ACHN (cell line): ENCODE results near the gene C2.
A peak's percentile ranks its signal among the peaks of the same experiment; 100 is the strongest.
"Not testable (repeated sequence)": the region's sequence is repeated elsewhere in the genome, so short reads cannot be mapped to it uniquely, and the experiment has no call there.

Experiments used
- DNase-seq: peaks from one replicate; pipeline ENCODE4 v3.0.0-alpha.2; 2015
- in situ Hi-C: cut with HindIII; loops from 2 replicates; pipeline ENCODE4 v1.10.0; 2017; ENCODE audit warnings: low sequenced_read_pairs, low pct_ligation_motif_present, low pct_unique_long_range_greater_than_20kb

The C2 gene

DNA sequence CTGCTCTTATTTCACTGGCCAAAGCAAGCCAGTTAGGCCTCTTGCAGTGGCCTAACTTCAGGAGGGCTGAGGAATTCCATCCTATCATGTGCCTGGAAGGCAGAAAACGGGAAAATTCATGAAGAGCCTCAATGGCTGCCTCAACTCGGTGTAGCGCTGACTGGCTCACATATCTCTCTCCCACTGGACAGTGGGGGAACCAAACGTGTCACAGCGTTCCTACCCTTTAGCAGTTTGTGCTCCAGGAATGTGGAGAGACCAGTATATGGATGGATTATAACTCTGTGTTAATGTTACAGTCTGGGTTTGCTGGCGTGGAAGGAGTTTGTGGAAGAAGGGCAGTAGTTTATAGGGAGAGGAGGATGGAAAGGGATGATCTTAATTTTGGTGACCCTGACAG is 11.8 kb upstream of the C2 start:
- in situ Hi-C loops = no loop called here
- DNase-seq = no peak

- in situ Hi-C loops = no loop called here
- DNase-seq = no peak
Measured at GRCh38 chr6:31918069-31918720, 9.3 kb upstream of the C2 start.

DNA sequence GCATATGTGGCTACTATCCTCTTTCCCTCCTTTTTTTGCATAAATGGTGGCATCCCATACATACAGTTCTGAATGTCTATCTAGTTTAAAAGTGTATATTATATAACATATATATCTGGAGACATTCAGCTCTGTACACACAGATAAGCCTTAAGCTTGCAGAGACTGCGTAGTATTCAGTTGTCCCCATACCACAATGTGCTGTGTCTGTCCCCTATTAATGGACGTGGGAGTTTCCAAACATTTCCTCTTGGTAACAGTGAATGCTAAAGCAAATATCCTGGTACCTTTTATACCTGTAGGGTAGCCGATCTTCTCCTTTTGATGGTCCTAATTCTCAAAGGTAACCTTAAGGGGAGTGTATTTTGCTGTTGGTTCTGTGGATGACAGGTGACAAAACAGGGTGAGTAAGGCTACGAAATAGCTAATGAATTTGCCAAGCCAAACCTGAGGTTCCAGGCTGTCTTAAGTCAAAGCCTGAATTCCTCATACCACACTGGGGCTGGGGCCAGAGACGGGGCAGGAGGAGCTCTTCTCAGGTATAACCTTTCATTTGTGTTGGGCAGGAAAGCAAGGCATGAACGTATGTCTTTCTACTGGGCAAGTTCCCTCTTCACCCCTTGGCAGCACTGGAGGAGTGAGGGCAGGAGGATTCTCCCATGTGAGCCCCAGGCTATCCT is 7.8 kb upstream of the C2 start:
- DNase-seq = no peak
- in situ Hi-C loops = no loop called here

DNA sequence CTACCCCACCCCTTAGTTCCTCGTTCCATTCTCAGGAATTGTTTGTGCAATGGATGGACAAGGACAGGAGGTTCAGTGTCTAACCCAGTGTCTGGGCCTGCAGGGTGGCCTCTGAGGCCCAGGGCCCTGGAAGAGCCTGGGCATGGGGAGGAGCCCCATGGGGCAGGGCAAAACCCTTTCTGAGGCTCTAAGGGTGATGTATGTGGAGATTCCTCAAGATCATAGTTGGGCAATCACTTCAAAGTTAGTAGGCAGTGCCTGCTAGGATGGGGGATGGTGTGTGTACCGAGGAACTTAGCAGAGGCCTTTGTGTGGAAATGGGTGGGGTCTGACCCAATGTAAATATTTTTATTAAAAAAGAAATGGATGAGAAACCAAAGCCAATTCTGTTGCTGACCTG is 6.7 kb upstream of the C2 start:
- in situ Hi-C loops = no loop called here
- DNase-seq = no peak

DNA sequence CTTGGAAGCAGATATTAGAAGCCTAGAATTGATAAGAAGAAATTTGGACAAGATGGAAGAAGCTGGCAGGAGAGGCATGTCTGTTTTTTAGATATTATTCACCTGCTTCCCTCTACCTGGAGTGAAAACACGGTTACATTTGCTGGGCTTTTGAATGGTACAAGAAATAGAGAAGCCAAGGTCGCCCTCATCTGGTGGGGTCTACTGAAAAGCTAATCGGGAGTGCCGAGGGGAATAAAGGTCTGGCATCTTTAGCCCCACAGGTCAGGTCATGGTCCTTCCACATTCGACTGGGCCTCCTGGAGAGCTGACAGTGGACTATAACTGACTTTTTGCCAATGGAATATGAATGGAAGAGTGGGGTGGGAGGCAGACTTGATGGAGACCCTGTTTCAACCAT is 4.6 kb upstream of the C2 start:
- peak; percentile 21 for DNase-seq

DNA sequence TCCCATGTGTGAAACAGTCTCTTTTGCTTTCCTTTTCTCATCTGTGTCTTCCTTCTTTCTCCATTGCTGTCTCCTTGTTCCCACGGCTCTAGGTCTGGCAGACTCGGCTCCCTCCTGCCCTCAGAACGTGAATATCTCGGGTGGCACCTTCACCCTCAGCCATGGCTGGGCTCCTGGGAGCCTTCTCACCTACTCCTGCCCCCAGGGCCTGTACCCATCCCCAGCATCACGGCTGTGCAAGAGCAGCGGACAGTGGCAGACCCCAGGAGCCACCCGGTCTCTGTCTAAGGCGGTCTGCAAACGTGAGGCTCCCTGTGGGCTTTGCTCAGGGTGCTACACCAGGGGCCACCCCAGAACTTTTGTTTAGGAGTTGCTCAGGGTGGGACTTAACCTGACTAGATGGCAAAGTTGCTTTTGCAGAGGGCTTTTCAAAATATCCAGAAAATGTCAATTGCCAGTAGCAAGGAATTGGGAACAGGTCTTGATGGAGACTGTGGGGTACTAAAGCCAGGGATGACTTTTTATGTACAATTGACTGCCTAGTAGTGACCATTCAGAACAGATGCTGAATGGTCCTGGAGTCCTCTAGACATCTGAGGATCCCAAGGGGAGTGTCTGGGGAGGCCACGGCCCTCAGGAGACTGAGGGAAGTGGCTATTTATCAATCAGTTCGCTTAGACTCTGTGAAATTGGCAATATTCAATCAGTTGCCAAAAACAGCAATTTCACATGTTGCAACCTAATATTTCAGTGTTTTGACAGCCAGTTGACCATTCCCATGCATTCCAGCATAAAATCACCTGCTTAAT is 550 bp downstream of the C2 start:
- no peak for DNase-seq
- in situ Hi-C loops = no loop called here

More for the DNA sequence above, 4.6 kb upstream of the C2 start:
- in situ Hi-C loops = no loop called here

DNA sequence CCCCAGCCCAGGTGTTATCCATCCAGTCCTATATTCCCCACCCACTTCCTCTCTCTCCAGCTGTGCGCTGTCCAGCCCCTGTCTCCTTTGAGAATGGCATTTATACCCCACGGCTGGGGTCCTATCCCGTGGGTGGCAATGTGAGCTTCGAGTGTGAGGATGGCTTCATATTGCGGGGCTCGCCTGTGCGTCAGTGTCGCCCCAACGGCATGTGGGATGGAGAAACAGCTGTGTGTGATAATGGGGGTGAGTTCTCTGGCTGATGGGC is 1.1 kb downstream of the C2 start:
- in situ Hi-C loops = no loop called here
- no peak for DNase-seq

- no peak for DNase-seq
- in situ Hi-C loops = no loop called here
Measured at GRCh38 chr6:31930962-31931361, 3.4 kb downstream of the C2 start.

DNA sequence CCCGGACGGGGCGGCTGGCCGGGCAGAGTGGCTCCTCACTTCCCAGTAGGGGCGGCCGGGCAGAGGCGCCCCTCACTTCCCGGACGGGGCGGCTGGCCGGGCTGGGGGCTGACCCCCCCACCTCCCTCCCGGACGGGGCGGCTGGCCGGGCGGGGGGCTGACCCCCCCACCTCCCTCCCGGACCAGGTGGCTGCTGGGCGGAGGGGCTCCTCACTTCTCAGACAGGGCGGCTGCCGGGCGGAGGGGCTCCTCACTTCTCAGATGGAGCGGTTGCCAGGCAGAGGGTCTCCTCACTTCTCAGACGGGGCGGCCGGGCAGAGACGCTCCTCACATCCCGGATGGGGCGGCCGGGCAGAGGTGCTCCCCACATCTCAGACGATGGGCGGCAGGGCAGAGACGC is 4.6 kb downstream of the C2 start:
- in situ Hi-C loops, DNase-seq: not testable (repeated sequence)

GRCh38 chr6:31933537-31933936 is 6.0 kb downstream of the C2 start:
- in situ Hi-C loops = no loop called here

DNA sequence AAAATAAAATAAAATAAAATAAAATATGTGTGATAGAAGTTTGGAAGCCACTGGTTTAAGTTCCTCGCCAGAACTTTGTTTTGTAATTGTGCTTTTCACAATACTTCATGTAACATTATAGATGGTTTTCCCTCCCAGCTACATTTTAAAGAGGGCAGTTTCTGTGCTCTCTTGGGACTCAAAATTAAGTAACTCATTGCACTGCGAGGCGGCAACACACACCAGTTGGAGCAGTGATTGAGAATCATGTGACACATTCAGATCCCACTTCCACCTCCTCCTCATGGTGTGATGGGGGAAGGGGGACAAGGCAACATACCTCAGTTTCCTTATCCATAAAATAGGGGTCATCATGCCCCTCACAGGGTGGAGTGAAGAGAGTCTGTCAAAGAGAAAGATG is 7.5 kb downstream of the C2 start:
- in situ Hi-C loops = no loop called here
- DNase-seq = no peak

More at GRCh38 chr6:31933537-31933936, 6.0 kb downstream of the C2 start:
- no peak for DNase-seq

GRCh38 chr6:31935823-31936222 is 8.3 kb downstream of the C2 start:
- DNase-seq = no peak
- in situ Hi-C loops = no loop called here

GRCh38 chr6:31940256-31940664 is 12.7 kb downstream of the C2 start:
- DNase-seq = no peak
- in situ Hi-C loops = no loop called here

DNA sequence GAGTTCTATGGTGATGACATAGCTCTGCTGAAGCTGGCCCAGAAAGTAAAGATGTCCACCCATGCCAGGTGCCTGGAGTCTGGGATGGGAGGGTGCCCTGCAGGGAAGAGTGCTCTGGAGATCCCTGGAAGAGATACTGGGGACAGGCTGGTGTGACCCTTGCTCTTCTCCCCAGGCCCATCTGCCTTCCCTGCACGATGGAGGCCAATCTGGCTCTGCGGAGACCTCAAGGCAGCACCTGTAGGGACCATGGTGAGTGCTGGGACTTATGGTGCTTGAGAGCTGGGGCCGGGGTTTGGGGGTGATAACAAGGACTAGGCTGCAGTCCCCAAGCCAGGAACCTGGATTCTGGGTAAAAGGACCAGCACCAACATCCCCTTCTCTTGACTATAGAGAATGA is 16.2 kb downstream of the C2 start:
- in situ Hi-C loops = no loop called here
- DNase-seq = no peak

- in situ Hi-C loops = no loop called here
Measured at GRCh38 chr6:31945154-31945506, 17.6 kb downstream of the C2 start.

DNA sequence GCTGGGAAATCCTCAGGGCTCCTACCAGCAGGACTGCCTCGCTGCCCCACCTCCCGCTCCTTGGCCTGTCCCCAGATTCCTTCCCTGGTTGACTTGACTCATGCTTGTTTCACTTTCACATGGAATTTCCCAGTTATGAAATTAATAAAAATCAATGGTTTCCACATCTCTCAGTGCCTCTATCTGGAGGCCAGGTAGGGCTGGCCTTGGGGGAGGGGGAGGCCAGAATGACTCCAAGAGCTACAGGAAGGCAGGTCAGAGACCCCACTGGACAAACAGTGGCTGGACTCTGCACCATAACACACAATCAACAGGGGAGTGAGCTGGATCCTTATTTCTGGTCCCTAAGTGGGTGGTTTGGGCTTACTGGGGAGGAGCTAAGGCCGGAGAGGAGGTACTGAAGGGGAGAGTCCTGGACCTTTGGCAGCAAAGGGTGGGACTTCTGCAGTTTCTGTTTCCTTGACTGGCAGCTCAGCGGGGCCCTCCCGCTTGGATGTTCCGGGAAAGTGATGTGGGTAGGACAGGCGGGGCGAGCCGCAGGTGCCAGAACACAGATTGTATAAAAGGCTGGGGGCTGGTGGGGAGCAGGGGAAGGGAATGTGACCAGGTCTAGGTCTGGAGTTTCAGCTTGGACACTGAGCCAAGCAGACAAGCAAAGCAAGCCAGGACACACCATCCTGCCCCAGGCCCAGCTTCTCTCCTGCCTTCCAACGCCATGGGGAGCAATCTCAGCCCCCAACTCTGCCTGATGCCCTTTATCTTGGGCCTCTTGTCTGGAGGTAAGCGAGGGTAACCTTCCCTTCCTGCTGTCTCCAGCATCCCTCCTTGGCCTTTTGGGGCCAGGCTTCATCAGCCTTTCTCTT is 18.2 kb downstream of the C2 start, which contains the start of gene CFB:
Gene CFB (plus strand): TSS at position 589 of the 863 bp plus-strand sequence. CDS start 127 bp downstream, at position 716.
- in situ Hi-C loops = no loop called here
- DNase-seq = peak; percentile 92

More at GRCh38 chr6:31945154-31945506, 17.6 kb downstream of the C2 start:
- no peak for DNase-seq

DNA sequence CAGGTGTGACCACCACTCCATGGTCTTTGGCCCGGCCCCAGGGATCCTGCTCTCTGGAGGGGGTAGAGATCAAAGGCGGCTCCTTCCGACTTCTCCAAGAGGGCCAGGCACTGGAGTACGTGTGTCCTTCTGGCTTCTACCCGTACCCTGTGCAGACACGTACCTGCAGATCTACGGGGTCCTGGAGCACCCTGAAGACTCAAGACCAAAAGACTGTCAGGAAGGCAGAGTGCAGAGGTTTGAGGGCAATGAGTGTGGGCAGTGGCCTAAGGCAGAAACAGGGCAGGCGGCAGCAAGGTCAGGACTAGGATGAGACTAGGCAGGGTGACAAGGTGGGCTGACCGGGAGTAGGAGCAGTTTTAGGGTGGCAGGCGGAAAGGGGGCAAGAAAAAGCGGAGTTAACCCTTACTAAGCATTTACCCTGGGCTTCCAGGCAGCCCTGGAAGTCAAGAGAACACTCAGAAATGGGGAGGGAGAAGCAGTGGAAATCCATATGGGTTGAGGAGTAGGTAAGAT is 18.9 kb downstream of the C2 start:
- in situ Hi-C loops = no loop called here
- DNase-seq = no peak

GRCh38 chr6:31947070-31947675 is 19.7 kb downstream of the C2 start:
- in situ Hi-C loops = no loop called here
- no peak for DNase-seq
